ENCODE data around the gene SDHB.

Gene SDHB

GRCh38 chr1:17016317-17016661 is 37.5 kb downstream of the SDHB start:
- Histone ChIP-seq H3K14ac (ENCODE audit: low read length in 2 of 2) (no peak overlapping the region), H3K23ac (ENCODE audit: low read length in 2 of 2) (no peak overlapping the region), H2AFZ (ENCODE audit: low read depth, low read length) (no peak overlapping the region), H3K18ac (ENCODE audit: low read depth in 1 of 2, low read length in 2 of 2) (no peak overlapping the region), H4K91ac (ENCODE audit: low read length) (no peak overlapping the region), H2BK120ac (ENCODE audit: low read depth, low read length) (no peak overlapping the region), H2BK15ac (ENCODE audit: low read depth, poor library complexity, severe bottlenecking) (no peak overlapping the region), H2BK12ac (ENCODE audit: low read length in 2 of 2) (no peak overlapping the region), H3K79me1 (replicated peaks; ENCODE audit: low read length, poor library complexity, severe bottlenecking) (peaks cover 4% of the 10 kb centered on the region), H3K4me3 (ENCODE audit: insufficient read depth in 1 of 2, low read depth in 1 of 2, low read length in 2 of 2) (no peak overlapping the region), H3K27ac (ENCODE audit: low read length, poor library complexity, severe bottlenecking) (peak overlapping the region; percentile 80), H3K9ac (ENCODE audit: low read length) (no peak overlapping the region), H3K9me3 (ENCODE audit: control insufficient read depth, low read length) (no peaks in the 10 kb centered on the region), H3K4ac (ENCODE audit: low read depth in 1 of 2, low read length in 2 of 2) (no peak overlapping the region), H2BK5ac (ENCODE audit: low read depth, low read length, poor library complexity, severe bottlenecking) (peak overlapping the region; percentile 25), H2AK5ac (ENCODE audit: low read length, severe bottlenecking) (peak overlapping the region; percentile 16), H3K36me3 (ENCODE audit: control insufficient read depth in 1 of 2, insufficient read depth in 2 of 2, low read depth in 1 of 2, low read length in 2 of 2) (peaks cover 24 to 38% of the 10 kb centered on the region in 2 experiments), H4K8ac (ENCODE audit: low read length) (peak overlapping the region; percentile 14), H3K4me2 (ENCODE audit: low read length, poor library complexity, severe bottlenecking) (no peak overlapping the region), H3K4me1 (ENCODE audit: control insufficient read depth, insufficient read depth, low read depth, low read length) (peaks cover 35% of the 10 kb centered on the region), H3K27me3 (ENCODE audit: control insufficient read depth in 1 of 2, insufficient read depth in 1 of 2, low read length in 2 of 2) (no peaks in the 10 kb centered on the region)
- 32% methylated on average over 3 of the region's 5 CpGs for WGBS
- DNase-seq, result peak; percentile 39

- WGBS, result 78% methylated on average over 8 of the region's 10 CpGs
- Histone ChIP-seq H2BK5ac (ENCODE audit: low read depth, low read length, poor library complexity, severe bottlenecking) (peak overlapping the region; percentile 81), H3K9me3 (ENCODE audit: control insufficient read depth, low read length) (no peaks in the 10 kb centered on the region), H2AFZ (ENCODE audit: low read depth, low read length) (no peak overlapping the region), H3K14ac (ENCODE audit: low read length in 2 of 2) (no peak overlapping the region), H3K23ac (ENCODE audit: low read length in 2 of 2) (no peak overlapping the region), H3K36me3 (ENCODE audit: control insufficient read depth in 1 of 2, insufficient read depth in 2 of 2, low read depth in 1 of 2, low read length in 2 of 2) (peaks cover 10 to 25% of the 10 kb centered on the region in 2 experiments), H3K18ac (ENCODE audit: low read depth in 1 of 2, low read length in 2 of 2) (no peak overlapping the region), H2BK120ac (ENCODE audit: low read depth, low read length) (no peak overlapping the region), H4K8ac (ENCODE audit: low read length) (no peak overlapping the region), H3K4me3 (ENCODE audit: insufficient read depth in 1 of 2, low read depth in 1 of 2, low read length in 2 of 2) (no peak overlapping the region), H2BK12ac (ENCODE audit: low read length in 2 of 2) (no peak overlapping the region), H4K91ac (ENCODE audit: low read length) (no peak overlapping the region), H3K27ac (ENCODE audit: low read length, poor library complexity, severe bottlenecking) (peak overlapping the region; percentile 98), H3K9ac (ENCODE audit: low read length) (no peak overlapping the region), H3K4ac (ENCODE audit: low read depth in 1 of 2, low read length in 2 of 2) (no peak overlapping the region), H3K27me3 (ENCODE audit: control insufficient read depth in 1 of 2, insufficient read depth in 1 of 2, low read length in 2 of 2) (no peaks in the 10 kb centered on the region), H3K4me1 (ENCODE audit: control insufficient read depth, insufficient read depth, low read depth, low read length) (peaks cover 43% of the 10 kb centered on the region), H3K4me2 (ENCODE audit: low read length, poor library complexity, severe bottlenecking) (no peak overlapping the region), H3K79me1 (replicated peaks; ENCODE audit: low read length, poor library complexity, severe bottlenecking) (no peaks in the 10 kb centered on the region), H2BK15ac (ENCODE audit: low read depth, poor library complexity, severe bottlenecking) (no peak overlapping the region), H2AK5ac (ENCODE audit: low read length, severe bottlenecking) (peak overlapping the region; percentile 98)
- DNase-seq, result no peak
Observed at GRCh38 chr1:17014671-17015567, 38.9 kb downstream of the SDHB start.

GRCh38 chr1:17013491-17014320 is 40.1 kb downstream of the SDHB start:
- Histone ChIP-seq H4K8ac (ENCODE audit: low read length) (no peak overlapping the region), H3K79me1 (replicated peaks; ENCODE audit: low read length, poor library complexity, severe bottlenecking) (no peaks in the 10 kb centered on the region), H3K9ac (ENCODE audit: low read length) (no peak overlapping the region), H3K18ac (ENCODE audit: low read depth in 1 of 2, low read length in 2 of 2) (no peak overlapping the region), H2BK120ac (ENCODE audit: low read depth, low read length) (no peak overlapping the region), H3K36me3 (ENCODE audit: control insufficient read depth in 1 of 2, insufficient read depth in 2 of 2, low read depth in 1 of 2, low read length in 2 of 2) (peaks cover 10 to 12% of the 10 kb centered on the region in 2 experiments), H3K4me1 (ENCODE audit: control insufficient read depth, insufficient read depth, low read depth, low read length) (peaks cover 50% of the 10 kb centered on the region), H2AFZ (ENCODE audit: low read depth, low read length) (no peak overlapping the region), H3K4ac (ENCODE audit: low read depth in 1 of 2, low read length in 2 of 2) (no peak overlapping the region), H3K4me3 (ENCODE audit: insufficient read depth in 1 of 2, low read depth in 1 of 2, low read length in 2 of 2) (no peak overlapping the region), H2AK5ac (ENCODE audit: low read length, severe bottlenecking) (peak overlapping the region; percentile 90), H3K14ac (ENCODE audit: low read length in 2 of 2) (no peak overlapping the region), H2BK5ac (ENCODE audit: low read depth, low read length, poor library complexity, severe bottlenecking) (peak overlapping the region; percentile 81), H2BK12ac (ENCODE audit: low read length in 2 of 2) (no peak overlapping the region), H3K4me2 (ENCODE audit: low read length, poor library complexity, severe bottlenecking) (no peak overlapping the region), H3K27me3 (ENCODE audit: control insufficient read depth in 1 of 2, insufficient read depth in 1 of 2, low read length in 2 of 2) (no peaks in the 10 kb centered on the region), H4K91ac (ENCODE audit: low read length) (no peak overlapping the region), H3K23ac (ENCODE audit: low read length in 2 of 2) (no peak overlapping the region), H3K9me3 (ENCODE audit: control insufficient read depth, low read length) (no peaks in the 10 kb centered on the region), H2BK15ac (ENCODE audit: low read depth, poor library complexity, severe bottlenecking) (no peak overlapping the region), H3K27ac (ENCODE audit: low read length, poor library complexity, severe bottlenecking) (peak overlapping the region; percentile 98)
- DNase-seq, result no peak
- 88% methylated on average over 11 of the region's 13 CpGs for WGBS

All from mesenchymal stem cell (in vitro differentiated cells and primary cell).